PC-3 (cell line): ENCODE data around the gene WDR47. TPM values are rescaled to one million over a fixed set of nuclear protein-coding genes. Genes with fewer than 3 reads are reported as not detected.

Experiments used
- ATAC-seq: fragments of 200-7000 bp; cut with Tn5 transposase; 2 replicates; pipeline ENCODE4 v1.9.1; 2020; ENCODE audit warnings: mild to moderate bottlenecking, moderate library complexity
- BruUV-seq: library from RNA; stranded (reverse); fragments of 400-500 nt; replicated peaks from 2 replicates; lab custom pipeline; 2021; lab: Mats Ljungman, UMichigan
- CTCF ChIA-PET: fragments of 300-600 bp; sonication (Branson Sonifier 250); formaldehyde crosslinking; loops from one replicate; lab custom pipeline; 2022; ENCODE audit warnings: antibody characterized with exemption; lab: Charles Lee
- POLR2A ChIA-PET: fragments of 300-600 bp; sonication (Branson Sonifier 250); formaldehyde crosslinking; loops from one replicate; lab custom pipeline; 2022; ENCODE audit warnings: antibody characterized with exemption; ENCODE audit not compliant: unreplicated experiment; lab: Charles Lee
- DNase-seq: peaks from one replicate; pipeline ENCODE4 v3.0.0-alpha.2; 2015
- H2AFZ ChIP-seq: fragments of 300-600 bp; sonication (generic); 2 replicates; pipeline ENCODE4 v1.6.0; 2016; ENCODE audit warnings: antibody characterized with exemption, low read length
- H3F3A ChIP-seq: fragments of 300-600 bp; sonication (generic); one replicate; pipeline ENCODE4 v1.6.0; 2017; ENCODE audit warnings: antibody characterized with exemption, low read length, control low read depth, mild to moderate bottlenecking; ENCODE audit not compliant: unreplicated experiment
- H3K27ac ChIP-seq: fragments of 300-600 bp; sonication (generic); 2 replicates; pipeline ENCODE4 v1.5.1; 2016; ENCODE audit warnings: mild to moderate bottlenecking, low read length
- H3K27me3 ChIP-seq: fragments of 300-600 bp; sonication (generic); 2 replicates; pipeline ENCODE4 v1.6.1; 2016; ENCODE audit warnings: low read length, mixed read lengths
- H3K36me3 ChIP-seq: fragments of 300-600 bp; sonication (generic); 2 replicates; pipeline ENCODE4 v1.6.1; 2016; ENCODE audit warnings: low read depth, mixed run types, low read length, mixed read lengths
- H3K4me1 ChIP-seq: fragments of 300-600 bp; sonication (generic); 2 replicates; pipeline ENCODE4 v1.5.1; 2016; ENCODE audit warnings: low read length; ENCODE audit not compliant: insufficient read depth
- H3K4me2 ChIP-seq: fragments of 300-600 bp; sonication (generic); 2 replicates; pipeline ENCODE4 v1.6.0; 2016; ENCODE audit warnings: low read length
- H3K4me3 ChIP-seq: fragments of 300-600 bp; sonication (generic); 2 replicates; pipeline ENCODE4 v1.5.1; 2016; ENCODE audit warnings: mild to moderate bottlenecking, low read length, mixed read lengths
- H3K79me2 ChIP-seq: fragments of 300-600 bp; sonication (generic); 2 replicates; pipeline ENCODE4 v1.6.1; 2017; ENCODE audit warnings: low read length, mixed read lengths
- H3K9ac ChIP-seq: fragments of 300-600 bp; sonication (generic); 2 replicates; pipeline ENCODE4 v1.6.0; 2016; ENCODE audit warnings: mild to moderate bottlenecking, low read length
- H3K9me2 ChIP-seq: fragments of 300-600 bp; sonication (generic); replicated peaks from 2 replicates; pipeline ENCODE4 v1.6.1; 2016; ENCODE audit warnings: mixed run types, low read length, mixed read lengths
- H3K9me3 ChIP-seq: fragments of 300-600 bp; sonication (generic); 2 replicates; pipeline ENCODE4 v1.6.1; 2016; ENCODE audit warnings: low read length, mixed read lengths
- H4K20me1 ChIP-seq: fragments of 300-600 bp; sonication (generic); 2 replicates; pipeline ENCODE4 v1.6.1; 2016; ENCODE audit warnings: low read length, mixed read lengths
- EZH2 ChIP-seq: fragments of 300-600 bp; sonication (generic); IDR thresholded peaks from one replicate; pipeline ENCODE4 v1.6.1; 2017; ENCODE audit warnings: antibody characterized with exemption, mild to moderate bottlenecking, low read length; ENCODE audit not compliant: unreplicated experiment
- EZH2phosphoT487 ChIP-seq: fragments of 300-600 bp; sonication (generic); IDR thresholded peaks from 2 replicates; pipeline ENCODE4 v1.6.1; 2018; ENCODE audit warnings: mild to moderate bottlenecking, antibody characterized with exemption, low read length, borderline replicate concordance
- intact Hi-C: fragments of 100-400 bp; cut with micrococcal nuclease; formaldehyde crosslinking; loops from 2 replicates; pipeline ENCODE4 v1.9.0; 2023
- total RNA-seq: library from RNA; depleted of rRNA; stranded (reverse); fragments of >200 nt; gene quantifications from 2 replicates; pipeline ENCODE4 v1.2.3, GENCODE V29; 2014
- TF ChIP-seq, protein P1 (sequence below): fragments of 300-600 bp; sonication (generic); conservative IDR thresholded peaks from 2 replicates; pipeline ENCODE4 v1.5.1; 2017; ENCODE audit warnings: antibody characterized with exemption, low read depth, mild to moderate bottlenecking, low read length

The WDR47 gene
- total RNA-seq, 1 experiment from 2014 or later, result 7.7 TPM

GRCh38 chr1:108969346-108969745, 72.6 kb downstream of the WDR47 start:
- Histone ChIP-seq H3K4me2 (no peak overlapping the region), H4K20me1 (no peaks in the 10 kb centered on the region), H3F3A (no peaks in the 10 kb centered on the region), H3K9me3 (no peaks in the 10 kb centered on the region), H3K36me3 (0 out of 2 replicates have a peak, but pooled peaks cover 6% of the 10 kb centered on the region), H3K9ac (no peak overlapping the region), H3K27ac (no peak overlapping the region), H2AFZ (no peak overlapping the region), H3K4me1 (no peaks in the 10 kb centered on the region), H3K4me3 (no peak overlapping the region), H3K27me3 (no peaks in the 10 kb centered on the region), H3K79me2 (no peaks in the 10 kb centered on the region), H3K9me2 (no peaks in the 10 kb centered on the region)
- ChIA-PET POLR2A (no interaction called here), CTCF (no interaction called here)
- intact Hi-C loops, result no loop called here
- ATAC-seq (no peak), DNase-seq (no peak)
- no peak for TF ChIP-seq EZH2
- BruUV-seq, result no TSS peak

GRCh38 chr1:108963052-108963686, 78.7 kb downstream of the WDR47 start, which contains the start of gene CLCC1:
Gene CLCC1, minus strand, starts transcription at chr1:108963484. Its CDS starts 13,047 bp downstream, at chr1:108950437.
- no peaks in the 10 kb centered on the region for H3K9me2 ChIP-seq
- peak within 1 kb of the TSS; percentile 95 for H2AFZ ChIP-seq
- H3K79me2 ChIP-seq, result peaks cover 47% of the 10 kb centered on the region
- TF ChIP-seq, protein P1, sequence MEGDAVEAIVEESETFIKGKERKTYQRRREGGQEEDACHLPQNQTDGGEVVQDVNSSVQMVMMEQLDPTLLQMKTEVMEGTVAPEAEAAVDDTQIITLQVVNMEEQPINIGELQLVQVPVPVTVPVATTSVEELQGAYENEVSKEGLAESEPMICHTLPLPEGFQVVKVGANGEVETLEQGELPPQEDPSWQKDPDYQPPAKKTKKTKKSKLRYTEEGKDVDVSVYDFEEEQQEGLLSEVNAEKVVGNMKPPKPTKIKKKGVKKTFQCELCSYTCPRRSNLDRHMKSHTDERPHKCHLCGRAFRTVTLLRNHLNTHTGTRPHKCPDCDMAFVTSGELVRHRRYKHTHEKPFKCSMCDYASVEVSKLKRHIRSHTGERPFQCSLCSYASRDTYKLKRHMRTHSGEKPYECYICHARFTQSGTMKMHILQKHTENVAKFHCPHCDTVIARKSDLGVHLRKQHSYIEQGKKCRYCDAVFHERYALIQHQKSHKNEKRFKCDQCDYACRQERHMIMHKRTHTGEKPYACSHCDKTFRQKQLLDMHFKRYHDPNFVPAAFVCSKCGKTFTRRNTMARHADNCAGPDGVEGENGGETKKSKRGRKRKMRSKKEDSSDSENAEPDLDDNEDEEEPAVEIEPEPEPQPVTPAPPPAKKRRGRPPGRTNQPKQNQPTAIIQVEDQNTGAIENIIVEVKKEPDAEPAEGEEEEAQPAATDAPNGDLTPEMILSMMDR, result no peak
- TF ChIP-seq EZH2phosphoT487, result peak; percentile 90
- ChIA-PET CTCF (no interaction called here), POLR2A (interaction anchor here (0.5 kb wide), 1 partner anchor 137 kb away, joined by 5 read pairs; no protein-coding TSS in a partner anchor)
- H3K4me1 ChIP-seq, result peaks cover 6% of the 10 kb centered on the region; the same call in 1 of the 2 replicates
- peak within 1 kb of the TSS; percentile 84 for H3K4me2 ChIP-seq
- H3K36me3 ChIP-seq, result no peaks in the 10 kb centered on the region
- intact Hi-C loops, result loop anchor here (2.0 to 5.0 kb wide), 2 partner anchors 79 to 150 kb away; partner anchors contain the start of gene WDR47
- ATAC-seq (peak; percentile 94), DNase-seq (peak; percentile 92)
- H3K9ac ChIP-seq, result peak within 1 kb of the TSS; percentile 85
- no peaks in the 10 kb centered on the region for H3K27me3 ChIP-seq
- H3F3A ChIP-seq, result no peaks in the 10 kb centered on the region
- H4K20me1 ChIP-seq, result no peaks in the 10 kb centered on the region
- BruUV-seq, result no TSS peak
- peak within 1 kb of the TSS; percentile 77 for H3K27ac ChIP-seq
- peak within 1 kb of the TSS; percentile 78 for H3K4me3 ChIP-seq
- no peaks in the 10 kb centered on the region for H3K9me3 ChIP-seq

- ATAC-seq (peak; percentile 26), DNase-seq (peak; percentile 37)
- intact Hi-C loops, result loop anchor here (2.0 to 5.0 kb wide), 2 partner anchors 80 to 150 kb away; partner anchors contain the start of gene WDR47
- peak overlapping the region; percentile 77 for H3K27ac ChIP-seq
- ChIA-PET CTCF (no interaction called here), POLR2A (no interaction called here)
- H4K20me1 ChIP-seq, result no peaks in the 10 kb centered on the region
- H3K9me2 ChIP-seq, result no peaks in the 10 kb centered on the region
- peaks cover 6% of the 10 kb centered on the region; the same call in 1 of the 2 replicates for H3K4me1 ChIP-seq
- TF ChIP-seq EZH2, result no peak
- TF ChIP-seq, protein P1, result no peak
- TF ChIP-seq EZH2phosphoT487, result no peak
- peak overlapping the region; percentile 84 for H3K4me2 ChIP-seq
- TSS peak; percentile 56 for BruUV-seq
- peak overlapping the region; percentile 85 for H3K9ac ChIP-seq
- H3K9me3 ChIP-seq, result no peaks in the 10 kb centered on the region
- peak overlapping the region; percentile 95 for H2AFZ ChIP-seq
- H3F3A ChIP-seq, result no peaks in the 10 kb centered on the region
- H3K36me3 ChIP-seq, result no peaks in the 10 kb centered on the region
- peak overlapping the region; percentile 78 for H3K4me3 ChIP-seq
- no peaks in the 10 kb centered on the region for H3K27me3 ChIP-seq
- H3K79me2 ChIP-seq, result peaks cover 52% of the 10 kb centered on the region
Measured at GRCh38 chr1:108962681-108963051, 79.2 kb downstream of the WDR47 start.
